ENCODE measurements around the gene SRRM2. TPM values are rescaled to one million over a fixed set of nuclear protein-coding genes. Genes with fewer than 3 reads are reported as not detected.

SRRM2 gene
- total RNA-seq, 1 donor from 2014 or later: 660 TPM

- H3K27me3 ChIP-seq: no peaks in the 10 kb centered on the region
- no peak for TF ChIP-seq CTCF (IDR thresholded peaks at IDR 0.05)
- no peak overlapping the region for H3K27ac ChIP-seq
- H3K9me3 ChIP-seq: no peaks in the 10 kb centered on the region
- ATAC-seq (no peak), DNase-seq (no peak)
- H3K36me3 ChIP-seq: no peaks in the 10 kb centered on the region
- no peak overlapping the region for H3K4me3 ChIP-seq
- intact Hi-C loops (cut with DNase I): no loop called here
- H3K4me1 ChIP-seq: peaks cover 11% of the 10 kb centered on the region
Measured at GRCh38 chr16:2715966-2716885, 36.2 kb upstream of the SRRM2 start.

- H3K4me3 ChIP-seq: no peak overlapping the region
- intact Hi-C loops (cut with DNase I): no loop called here
- H3K36me3 ChIP-seq: no peaks in the 10 kb centered on the region
- DNase-seq: no peak
- peaks cover 11% of the 10 kb centered on the region for H3K4me1 ChIP-seq
- ATAC-seq: no peak
- no peak for TF ChIP-seq CTCF (IDR thresholded peaks at IDR 0.05)
- no peak overlapping the region for H3K27ac ChIP-seq
- no peaks in the 10 kb centered on the region for H3K9me3 ChIP-seq
- H3K27me3 ChIP-seq: no peaks in the 10 kb centered on the region
Measured at GRCh38 chr16:2716948-2717347, 35.5 kb upstream of the SRRM2 start.

GRCh38 chr16:2717383-2718263 is 34.8 kb upstream of the SRRM2 start:
- no peaks in the 10 kb centered on the region for H3K36me3 ChIP-seq
- peaks cover 11% of the 10 kb centered on the region for H3K4me1 ChIP-seq
- H3K27ac ChIP-seq: no peak overlapping the region
- DNase-seq (no peak), ATAC-seq (no peak)
- H3K9me3 ChIP-seq: no peaks in the 10 kb centered on the region
- intact Hi-C loops (cut with DNase I): no loop called here
- TF ChIP-seq CTCF (IDR thresholded peaks at IDR 0.05): no peak
- no peaks in the 10 kb centered on the region for H3K27me3 ChIP-seq
- H3K4me3 ChIP-seq: no peak overlapping the region

- peak; percentile 77 for DNase-seq
- ATAC-seq: peak; percentile 45
Measured at GRCh38 chr16:2719328-2720063, 32.9 kb upstream of the SRRM2 start.

More at GRCh38 chr16:2719328-2720063, 32.9 kb upstream of the SRRM2 start:
- peaks cover 11% of the 10 kb centered on the region for H3K4me1 ChIP-seq
- H3K36me3 ChIP-seq: no peaks in the 10 kb centered on the region
- intact Hi-C loops (cut with DNase I): no loop called here
- no peaks in the 10 kb centered on the region for H3K27me3 ChIP-seq
- TF ChIP-seq CTCF (IDR thresholded peaks at IDR 0.05): no peak
- no peak overlapping the region for H3K4me3 ChIP-seq
- no peaks in the 10 kb centered on the region for H3K9me3 ChIP-seq
- peak overlapping the region; percentile 4 for H3K27ac ChIP-seq

Measured in upper lobe of right lung (tissue), 1 donor.